MG63 (cell line): ENCODE results near the gene UBE2N. TPM values are rescaled to one million over a fixed set of nuclear protein-coding genes. Genes with fewer than 3 reads are reported as not detected.
"Not testable (repeated sequence)": the region's sequence is repeated elsewhere in the genome, so short reads cannot be mapped to it uniquely, and the experiment has no call there.

Experiments
- DNase-seq: peaks from one replicate; pipeline ENCODE4 v3.0.0-alpha.2; 2020
- H3K27me3 ChIP-seq: fragments of 250-450 bp; sonication (Bioruptor Pico); 2 replicates; pipeline ENCODE4 v1.5.1; 2020; ENCODE audit warnings: mild to moderate bottlenecking, moderate library complexity
- H3K36me3 ChIP-seq: fragments of 250-450 bp; sonication (Bioruptor Pico); 2 replicates; pipeline ENCODE4 v1.5.1; 2020; ENCODE audit warnings: mild to moderate bottlenecking, moderate library complexity
- H3K4me3 ChIP-seq: fragments of 250-450 bp; sonication (Bioruptor Pico); 2 replicates; pipeline ENCODE4 v1.5.1; 2020; ENCODE audit warnings: mild to moderate bottlenecking, moderate library complexity
- H3K9me3 ChIP-seq: fragments of 250-450 bp; sonication (Bioruptor Pico); 2 replicates; pipeline ENCODE4 v1.5.1; 2020; ENCODE audit warnings: mild to moderate bottlenecking, moderate library complexity
- total RNA-seq: library from RNA; depleted of rRNA; stranded (reverse); fragments of >200 nt; shearing (Covaris generic); gene quantifications from 2 replicates; pipeline ENCODE4 v1.2.3, GENCODE V29; 2014; ENCODE audit warnings: low replicate concordance

The UBE2N gene
- total RNA-seq, 1 experiment from 2014 or later: 115 TPM

- no peak for DNase-seq
- no peaks in the 10 kb centered on the region for H3K9me3 ChIP-seq
- no peak overlapping the region for H3K4me3 ChIP-seq
These were observed 13.8 kb downstream of the UBE2N start for GRCh38 chr12:93427779-93428564.

GRCh38 chr12:93426412-93426805 lies 15.3 kb downstream of the UBE2N start:
- DNase-seq: no peak
- no peak overlapping the region for H3K4me3 ChIP-seq
- peaks cover 8% of the 10 kb centered on the region; the same call in 1 of the 2 replicates for H3K36me3 ChIP-seq
- H3K9me3 ChIP-seq: no peaks in the 10 kb centered on the region
- no peaks in the 10 kb centered on the region for H3K27me3 ChIP-seq

More at GRCh38 chr12:93427779-93428564, 13.8 kb downstream of the UBE2N start:
- Histone ChIP-seq H3K27me3 (no peaks in the 10 kb centered on the region), H3K36me3 (peaks cover 6% of the 10 kb centered on the region; the same call in 1 of the 2 replicates)

- Histone ChIP-seq H3K9me3 (no peaks in the 10 kb centered on the region), H3K27me3 (no peaks in the 10 kb centered on the region), H3K4me3 (no peak overlapping the region), H3K36me3 (peaks cover 8% of the 10 kb centered on the region; the same call in 1 of the 2 replicates)
- no peak for DNase-seq
These were observed 15.9 kb downstream of the UBE2N start for GRCh38 chr12:93425736-93426411.

DNA sequence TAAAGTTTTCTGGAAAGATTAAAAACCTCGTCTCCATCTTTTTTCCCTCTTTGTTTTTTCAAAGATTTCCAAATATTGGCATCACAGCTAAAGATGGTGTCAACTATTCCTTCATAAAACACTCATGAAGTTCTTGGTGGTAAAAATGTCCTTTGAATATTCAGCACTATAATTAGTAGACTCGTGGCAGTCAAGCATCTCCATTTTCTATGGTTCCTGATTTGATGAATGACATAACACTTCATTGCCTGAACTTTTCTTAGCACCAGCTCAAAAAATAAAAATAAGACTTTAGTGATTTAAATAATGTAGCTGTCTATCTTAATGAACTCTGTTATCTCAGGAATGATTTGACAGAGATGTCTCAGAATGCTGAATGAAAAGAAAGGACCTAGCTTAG lies 19.7 kb downstream of the UBE2N start:
- Histone ChIP-seq H3K27me3 (no peaks in the 10 kb centered on the region), H3K4me3 (no peak overlapping the region), H3K9me3 (no peaks in the 10 kb centered on the region), H3K36me3 (peaks cover 8% of the 10 kb centered on the region; the same call in 1 of the 2 replicates)
- DNase-seq: no peak

GRCh38 chr12:93419388-93420034 lies 22.2 kb downstream of the UBE2N start:
- no peaks in the 10 kb centered on the region for H3K27me3 ChIP-seq
- DNase-seq: no peak
- peaks cover 5% of the 10 kb centered on the region; the same call in 1 of the 2 replicates for H3K36me3 ChIP-seq
- H3K9me3 ChIP-seq: no peaks in the 10 kb centered on the region
- H3K4me3 ChIP-seq: no peak overlapping the region

DNA sequence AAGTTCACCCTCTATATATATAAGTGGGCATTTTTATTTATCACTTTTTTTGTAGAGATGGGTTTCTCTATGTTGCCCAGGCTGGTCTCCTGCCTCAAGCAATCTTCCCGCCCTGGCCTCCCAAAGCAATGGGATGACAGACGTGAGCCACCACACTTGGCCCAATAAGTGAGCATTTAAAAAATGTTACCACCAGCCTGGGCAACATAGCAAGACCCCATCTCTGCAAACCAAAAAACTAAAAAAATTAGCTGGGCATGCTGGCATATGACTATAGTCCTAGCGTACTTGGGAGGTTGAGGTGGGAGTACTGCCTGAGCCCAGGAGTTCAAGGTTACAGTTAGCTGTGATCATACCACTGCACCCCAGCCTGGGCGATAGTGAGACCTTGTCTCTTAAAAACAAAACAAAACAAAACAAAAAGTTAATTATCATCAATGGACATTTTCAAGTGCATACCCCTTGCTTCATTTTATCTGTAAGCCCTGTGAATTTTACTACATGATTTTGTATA lies 23.7 kb downstream of the UBE2N start:
- Histone ChIP-seq H3K36me3 (peaks cover 2% of the 10 kb centered on the region), H3K9me3 (no peaks in the 10 kb centered on the region), H3K4me3 (no peak overlapping the region), H3K27me3 (no peaks in the 10 kb centered on the region)
- DNase-seq: no peak

- H3K4me3 ChIP-seq: no peak overlapping the region
- no peak for DNase-seq
- no peaks in the 10 kb centered on the region for H3K9me3 ChIP-seq
- no peaks in the 10 kb centered on the region for H3K27me3 ChIP-seq
- H3K36me3 ChIP-seq: peaks cover 4% of the 10 kb centered on the region
These were observed 25.9 kb downstream of the UBE2N start for GRCh38 chr12:93415723-93416464.

GRCh38 chr12:93413064-93413463 lies 28.7 kb downstream of the UBE2N start:
- Histone ChIP-seq H3K4me3 (no peak overlapping the region), H3K36me3 (peaks cover 32% of the 10 kb centered on the region)
- DNase-seq: no peak

DNA sequence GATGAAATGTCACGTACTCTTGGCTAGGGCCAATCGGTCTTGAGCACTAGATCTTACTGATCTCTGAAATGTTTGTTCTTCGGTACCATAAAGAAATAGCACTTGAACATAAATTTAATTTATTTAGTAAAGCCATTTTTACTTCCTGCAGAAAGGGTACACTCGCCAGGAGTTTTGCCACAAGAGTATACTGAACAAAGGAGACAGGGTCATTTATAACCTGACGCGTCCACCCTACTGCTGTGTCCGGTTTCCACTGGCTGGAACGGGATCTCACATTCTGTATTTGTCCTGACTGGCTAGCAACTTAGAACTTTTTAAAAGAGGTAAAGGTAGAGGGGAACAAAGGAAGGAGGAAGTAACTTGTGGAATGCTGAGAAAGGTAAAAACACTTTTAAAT lies 29.4 kb downstream of the UBE2N start:
- H3K9me3 ChIP-seq, H3K27me3 ChIP-seq, DNase-seq, H3K4me3 ChIP-seq: not testable (repeated sequence)
- peaks cover 38% of the 10 kb centered on the region for H3K36me3 ChIP-seq

More at GRCh38 chr12:93413064-93413463, 28.7 kb downstream of the UBE2N start:
- H3K27me3 ChIP-seq: no peaks in the 10 kb centered on the region
- no peaks in the 10 kb centered on the region for H3K9me3 ChIP-seq

DNA sequence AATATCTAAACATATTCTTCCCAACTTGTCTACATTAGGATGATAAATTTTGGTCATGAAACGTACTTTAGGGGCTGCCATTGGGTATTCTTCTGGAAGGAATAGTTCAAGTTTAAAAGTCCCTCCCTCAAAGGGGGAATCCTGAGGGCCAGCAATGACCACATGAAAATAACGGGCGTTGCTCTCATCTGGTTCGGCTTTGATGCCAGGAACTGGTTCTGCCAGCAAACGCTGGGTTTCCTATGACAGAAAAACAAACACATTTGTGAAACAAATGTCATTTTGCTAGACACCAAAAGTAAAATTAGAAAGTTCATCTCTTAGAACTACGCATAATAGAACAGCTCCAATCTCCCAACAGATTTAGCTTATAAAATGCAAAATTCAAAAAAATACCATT lies 30.7 kb downstream of the UBE2N start:
- not testable (repeated sequence) for H3K9me3 ChIP-seq, H3K27me3 ChIP-seq, H3K4me3 ChIP-seq, DNase-seq
- peaks cover 50% of the 10 kb centered on the region for H3K36me3 ChIP-seq

GRCh38 chr12:93409343-93410187 lies 32.2 kb downstream of the UBE2N start:
- DNase-seq, H3K9me3 ChIP-seq, H3K27me3 ChIP-seq, H3K4me3 ChIP-seq: not testable (repeated sequence)
- peaks cover 60% of the 10 kb centered on the region for H3K36me3 ChIP-seq

- DNase-seq: no peak
- H3K36me3 ChIP-seq: peaks cover 68% of the 10 kb centered on the region
- no peaks in the 10 kb centered on the region for H3K9me3 ChIP-seq
- no peaks in the 10 kb centered on the region for H3K27me3 ChIP-seq
- H3K4me3 ChIP-seq: no peak overlapping the region
These were observed 32.9 kb downstream of the UBE2N start for GRCh38 chr12:93408813-93409212.

DNA sequence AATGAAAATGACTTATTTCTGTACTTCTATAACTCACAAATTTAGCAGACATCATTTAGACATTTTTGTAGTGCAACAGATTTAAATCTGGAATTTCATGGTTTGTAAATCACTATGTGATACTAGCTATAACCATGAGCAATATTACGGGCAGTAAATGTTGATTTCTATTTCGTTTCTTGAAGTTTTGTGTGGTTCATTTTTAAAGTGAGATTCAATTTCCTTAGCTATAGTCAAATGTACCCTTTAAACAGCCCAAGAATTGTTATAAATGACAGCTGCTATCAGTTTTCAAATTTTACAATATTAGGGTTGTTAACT lies 33.8 kb downstream of the UBE2N start:
- Histone ChIP-seq H3K27me3 (no peaks in the 10 kb centered on the region), H3K4me3 (no peak overlapping the region), H3K9me3 (no peaks in the 10 kb centered on the region), H3K36me3 (peaks cover 72% of the 10 kb centered on the region)
- DNase-seq: no peak

DNA sequence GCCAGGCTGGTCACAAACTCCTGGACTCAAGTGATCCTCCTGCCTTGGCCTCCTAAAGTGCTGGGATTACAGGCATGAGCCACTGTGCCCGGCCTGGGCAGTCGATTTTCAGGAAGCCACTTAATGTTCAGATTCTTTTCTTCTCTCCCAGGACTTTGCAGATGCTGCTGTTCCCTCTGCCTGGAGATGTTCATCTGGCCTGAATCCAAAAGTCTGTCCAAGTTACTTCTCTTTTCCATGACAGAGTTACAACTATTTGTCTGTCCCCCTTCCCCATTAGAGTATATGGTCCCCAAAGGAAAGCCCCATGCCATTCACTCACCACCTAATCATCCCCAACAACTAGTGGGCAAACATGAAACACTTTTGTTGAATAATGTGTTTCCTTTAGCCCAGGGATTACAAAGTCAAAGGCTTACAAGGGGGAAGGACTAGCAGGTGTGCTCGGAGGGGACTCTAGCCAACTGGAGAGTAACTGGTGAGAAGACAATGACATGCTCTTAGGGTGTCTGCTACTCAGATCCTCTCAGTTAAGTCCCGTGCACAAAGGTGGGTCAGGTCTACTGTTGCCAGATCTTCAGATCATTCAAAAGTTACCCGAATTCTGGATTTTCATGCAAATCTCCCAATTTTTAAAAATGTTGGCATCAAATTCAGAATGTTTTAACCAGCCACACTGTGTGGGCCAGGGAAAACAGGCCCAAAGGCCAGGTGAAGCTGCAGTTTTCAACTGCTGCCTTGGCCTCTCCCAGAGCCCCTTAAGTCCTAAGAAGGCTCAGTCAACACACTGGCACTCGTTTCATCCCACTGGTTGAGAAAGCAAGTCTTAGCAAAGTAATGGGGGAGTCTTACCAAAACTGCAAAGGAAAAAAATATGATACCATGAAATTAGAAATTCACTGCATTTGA lies 34.4 kb downstream of the UBE2N start:
- H3K27me3 ChIP-seq: no peaks in the 10 kb centered on the region
- H3K36me3 ChIP-seq: peaks cover 75% of the 10 kb centered on the region
- H3K4me3 ChIP-seq: no peak overlapping the region
- H3K9me3 ChIP-seq: no peaks in the 10 kb centered on the region
- no peak for DNase-seq
